GM10248 (cell line): ENCODE results near the gene GRXCR2.
"Not testable (repeated sequence)": the region's sequence is repeated elsewhere in the genome, so short reads cannot be mapped to it uniquely, and the experiment has no call there.

Experiments used
- CTCF ChIA-PET: fragments of 300-600 bp; sonication (Branson Sonifier 250); formaldehyde crosslinking; extraction: SDS; loops from one replicate; lab custom pipeline; 2021; ENCODE audit warnings: antibody characterized with exemption; lab: Yijun Ruan, JAX
- POLR2A ChIA-PET: fragments of 350-650 bp; sonication (Branson Sonifier 250); formaldehyde crosslinking; extraction: SDS; loops from one replicate; lab custom pipeline; 2020; ENCODE audit warnings: antibody characterized with exemption; lab: Yijun Ruan, JAX
- DNase-seq: peaks from one replicate; pipeline ENCODE4 v3.0.0; 2012; ENCODE audit errors: extremely low spot score
- TF ChIP-seq, protein P1 (sequence below): IDR thresholded peaks from 2 replicates; pipeline ENCODE4 v1.5.1; 2012; ENCODE audit warnings: mild to moderate bottlenecking, low read depth; ENCODE audit errors: extremely low read depth, missing control alignments, control extremely low read depth

GRXCR2 gene

DNA sequence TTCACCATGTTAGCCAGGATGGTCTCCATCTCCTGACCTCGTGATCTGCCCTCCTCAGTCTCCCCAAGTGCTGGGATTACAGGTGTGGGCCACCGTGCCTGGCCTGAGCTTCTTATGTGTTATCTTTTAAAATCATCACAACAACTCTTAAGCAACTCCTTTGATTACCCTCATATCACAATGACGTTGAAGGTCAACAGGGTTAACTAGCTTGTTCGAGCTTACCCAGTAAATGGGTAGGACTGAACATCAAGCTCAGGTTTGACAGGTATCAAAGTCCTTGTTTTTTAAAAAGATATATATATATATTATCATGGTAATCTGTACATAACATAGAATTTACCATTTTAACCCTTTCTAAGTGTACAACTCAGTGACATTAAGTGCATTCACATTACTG is 3.1 kb downstream of the GRXCR2 start:
- no peak for DNase-seq
- CTCF ChIA-PET, result no interaction called here
- POLR2A ChIA-PET, result no interaction called here
- TF ChIP-seq, protein P1, sequence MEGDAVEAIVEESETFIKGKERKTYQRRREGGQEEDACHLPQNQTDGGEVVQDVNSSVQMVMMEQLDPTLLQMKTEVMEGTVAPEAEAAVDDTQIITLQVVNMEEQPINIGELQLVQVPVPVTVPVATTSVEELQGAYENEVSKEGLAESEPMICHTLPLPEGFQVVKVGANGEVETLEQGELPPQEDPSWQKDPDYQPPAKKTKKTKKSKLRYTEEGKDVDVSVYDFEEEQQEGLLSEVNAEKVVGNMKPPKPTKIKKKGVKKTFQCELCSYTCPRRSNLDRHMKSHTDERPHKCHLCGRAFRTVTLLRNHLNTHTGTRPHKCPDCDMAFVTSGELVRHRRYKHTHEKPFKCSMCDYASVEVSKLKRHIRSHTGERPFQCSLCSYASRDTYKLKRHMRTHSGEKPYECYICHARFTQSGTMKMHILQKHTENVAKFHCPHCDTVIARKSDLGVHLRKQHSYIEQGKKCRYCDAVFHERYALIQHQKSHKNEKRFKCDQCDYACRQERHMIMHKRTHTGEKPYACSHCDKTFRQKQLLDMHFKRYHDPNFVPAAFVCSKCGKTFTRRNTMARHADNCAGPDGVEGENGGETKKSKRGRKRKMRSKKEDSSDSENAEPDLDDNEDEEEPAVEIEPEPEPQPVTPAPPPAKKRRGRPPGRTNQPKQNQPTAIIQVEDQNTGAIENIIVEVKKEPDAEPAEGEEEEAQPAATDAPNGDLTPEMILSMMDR, result no peak

DNA sequence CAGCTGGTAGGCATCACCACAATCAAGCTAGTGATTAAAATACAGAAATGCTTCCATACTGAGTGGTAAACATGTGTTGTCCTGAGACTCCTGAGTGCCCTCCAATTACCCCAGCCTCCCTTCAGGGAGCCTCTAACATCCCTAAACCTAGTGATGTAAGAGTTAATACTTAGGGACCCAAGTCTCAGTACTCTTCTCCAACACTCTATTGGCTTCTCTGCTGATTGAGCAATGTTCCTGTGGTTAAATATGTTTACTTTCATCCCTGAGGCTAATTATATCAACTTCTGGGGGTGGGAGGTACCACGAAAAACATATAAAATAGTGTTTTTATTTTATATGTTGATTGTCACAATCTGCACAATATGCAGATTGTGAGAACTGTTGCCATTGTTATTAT is 5.0 kb downstream of the GRXCR2 start:
- ChIA-PET POLR2A (no interaction called here), CTCF (no interaction called here)
- DNase-seq, result no peak
- TF ChIP-seq, protein P1, result no peak

- POLR2A ChIA-PET, DNase-seq, CTCF ChIA-PET: not testable (repeated sequence)
These were observed 8.4 kb downstream of the GRXCR2 start for GRCh38 chr5:145864432-145864831.

DNA sequence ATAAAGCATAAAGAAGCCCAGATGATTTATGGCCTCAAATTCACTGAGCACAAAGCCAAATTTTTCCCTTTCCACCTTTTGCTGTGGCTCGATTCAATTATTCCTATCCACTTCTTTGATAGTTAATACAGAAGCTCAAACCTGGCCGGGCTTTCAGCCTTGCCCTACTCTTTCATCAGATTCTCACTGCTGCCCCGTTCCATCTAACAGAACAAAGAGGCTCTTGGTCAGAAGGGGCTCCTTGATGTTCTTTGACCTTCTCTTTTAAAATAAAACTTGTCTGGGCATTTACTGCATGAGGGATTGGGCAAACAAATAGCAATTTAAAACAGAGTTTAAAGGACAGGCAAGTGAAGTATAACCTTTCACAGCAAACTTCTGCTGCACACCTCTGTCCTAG is 9.8 kb downstream of the GRXCR2 start:
- POLR2A ChIA-PET, result no interaction called here
- CTCF ChIA-PET, result no interaction called here
- TF ChIP-seq, protein P1, result no peak
- no peak for DNase-seq

DNA sequence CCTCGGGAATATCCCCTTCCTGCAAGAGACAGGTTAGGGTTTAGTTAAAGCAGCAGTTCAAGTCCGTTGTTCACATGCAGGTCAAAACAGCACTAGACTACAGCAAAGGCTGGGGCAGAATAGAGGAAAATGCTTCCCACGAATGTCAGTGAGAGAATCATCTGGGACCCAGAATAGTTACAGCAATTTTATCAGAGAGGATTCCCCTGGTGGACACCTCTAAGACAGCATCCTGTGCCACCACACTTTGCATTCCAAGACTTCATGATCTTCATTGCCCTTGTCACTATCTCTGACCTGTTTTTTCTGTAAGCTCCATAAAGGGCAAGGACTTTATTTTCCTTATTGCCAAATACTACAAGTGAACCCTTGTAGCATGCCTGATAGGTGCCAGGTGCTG is 12.9 kb downstream of the GRXCR2 start:
- CTCF ChIA-PET, result interaction anchor here (1.1 to 1.4 kb wide), 2 partner anchors 9 to 53 kb away, joined by 3 to 4 read pairs; no protein-coding TSS in a partner anchor
- no peak for DNase-seq

GRCh38 chr5:145859453-145859852 is 13.4 kb downstream of the GRXCR2 start:
- TF ChIP-seq, protein P1, result no peak
- ChIA-PET CTCF (interaction anchor here (1.4 kb wide), 1 partner anchor 53 kb away, joined by 3 read pairs; no protein-coding TSS in a partner anchor), POLR2A (no interaction called here)
- no peak for DNase-seq

More for the DNA sequence above, 12.9 kb downstream of the GRXCR2 start:
- TF ChIP-seq, protein P1, result no peak
- POLR2A ChIA-PET, result no interaction called here

GRCh38 chr5:145858959-145859358 is 13.9 kb downstream of the GRXCR2 start:
- TF ChIP-seq, protein P1, result no peak
- ChIA-PET POLR2A (no interaction called here), CTCF (no interaction called here)
- no peak for DNase-seq
